OCI-LY3 (cell line): Measurements from ENCODE around the gene KCNK7.

ENCODE experiments used
- H2AFZ ChIP-seq: fragments of 200-600, 300-600 bp; shearing (Covaris generic); 2 replicates; pipeline ENCODE4 v1.6.0; 2014; ENCODE audit warnings: antibody characterized with exemption, low read depth, low read length
- H3K27ac ChIP-seq: fragments of 200-600, 300-600 bp; sonication (generic); 2 replicates; pipeline ENCODE4 v1.5.1; 2014; ENCODE audit warnings: mild to moderate bottlenecking, low read length, moderate library complexity, mixed read lengths
- H3K27me3 ChIP-seq: fragments of 200-600, 300-600 bp; sonication (generic); 2 replicates; pipeline ENCODE4 v1.6.1; 2014; ENCODE audit warnings: low read depth, low read length, mixed read lengths
- H3K36me3 ChIP-seq: fragments of 200-600, 300-600 bp; sonication (generic); replicated peaks from 2 replicates; pipeline ENCODE3; 2014; ENCODE audit warnings: low read depth, low read length, mixed read lengths
- H3K4me1 ChIP-seq: fragments of 300-600, 200-600 bp; sonication (generic); 2 replicates; pipeline ENCODE4 v1.6.1; 2014; ENCODE audit warnings: low read length, mixed read lengths
- H3K4me2 ChIP-seq: fragments of 200-600, 300-600 bp; sonication (generic); 2 replicates; pipeline ENCODE4 v1.6.1; 2014; ENCODE audit warnings: low read length, mixed read lengths
- H3K4me3 ChIP-seq: fragments of 300-600, 200-600 bp; sonication (generic); 2 replicates; pipeline ENCODE4 v1.5.1; 2014; ENCODE audit warnings: antibody characterized with exemption, mild to moderate bottlenecking, low read length, moderate library complexity
- H3K79me2 ChIP-seq: fragments of 300-600, 200-600 bp; shearing (Covaris generic); 2 replicates; pipeline ENCODE4 v1.6.1; 2014; ENCODE audit warnings: mild to moderate bottlenecking, low read length, mixed read lengths
- H3K9ac ChIP-seq: fragments of 300-600, 200-600 bp; shearing (Covaris generic); 2 replicates; pipeline ENCODE4 v1.6.0; 2014; ENCODE audit warnings: mild to moderate bottlenecking, low read length, moderate library complexity
- H3K9me3 ChIP-seq: fragments of 200-600, 300-600 bp; shearing (Covaris generic); 2 replicates; pipeline ENCODE4 v1.6.1; 2014; ENCODE audit warnings: low read length, mixed read lengths; ENCODE audit not compliant: insufficient read depth
- H4K20me1 ChIP-seq: fragments of 200-600, 300-600 bp; sonication (generic); 2 replicates; pipeline ENCODE4 v1.6.1; 2016; ENCODE audit warnings: low read length, mixed read lengths; ENCODE audit not compliant: insufficient read depth
- CTCF ChIP-seq: fragments of 200-600, 300-600 bp; sonication (generic); IDR thresholded peaks from 2 replicates; pipeline ENCODE4 v1.5.1; 2014; ENCODE audit warnings: antibody characterized with exemption, low read length, low read depth
- EZH2phosphoT487 ChIP-seq: fragments of 200-600 bp; shearing (Covaris generic); IDR thresholded peaks from 2 replicates; pipeline ENCODE4 v1.6.1; 2018; ENCODE audit warnings: antibody characterized with exemption, mixed run types, low read depth

The KCNK7 gene

GRCh38 chr11:65588199-65589054, 7.2 kb downstream of the KCNK7 start:
- Histone ChIP-seq H4K20me1 (no peaks in the 10 kb centered on the region), H3K36me3 (peaks cover 15% of the 10 kb centered on the region), H3K79me2 (no peaks in the 10 kb centered on the region), H3K9ac (peak overlapping the region; percentile 71), H2AFZ (no peak overlapping the region), H3K4me1 (peaks cover 48% of the 10 kb centered on the region), H3K27ac (peak overlapping the region; percentile 93), H3K4me3 (peak overlapping the region; percentile 65), H3K27me3 (no peaks in the 10 kb centered on the region), H3K9me3 (no peaks in the 10 kb centered on the region), H3K4me2 (peak overlapping the region; percentile 84)
- TF ChIP-seq CTCF (peak; percentile 93), EZH2phosphoT487 (no peak)

GRCh38 chr11:65586676-65587075, 8.9 kb downstream of the KCNK7 start:
- H2AFZ ChIP-seq = no peak overlapping the region
- H3K79me2 ChIP-seq = no peaks in the 10 kb centered on the region
- TF ChIP-seq CTCF = no peak
- TF ChIP-seq EZH2phosphoT487 = no peak
- no peaks in the 10 kb centered on the region for H4K20me1 ChIP-seq
- H3K36me3 ChIP-seq = peaks cover 15% of the 10 kb centered on the region
- peaks cover 48% of the 10 kb centered on the region for H3K4me1 ChIP-seq
- H3K4me2 ChIP-seq = peak overlapping the region; percentile 84
- H3K9me3 ChIP-seq = no peaks in the 10 kb centered on the region
- no peaks in the 10 kb centered on the region for H3K27me3 ChIP-seq
- H3K9ac ChIP-seq = peak overlapping the region; percentile 6; the same call in 1 of the 2 replicates
- no peak overlapping the region for H3K4me3 ChIP-seq
- H3K27ac ChIP-seq = peak overlapping the region; percentile 93

- Histone ChIP-seq H2AFZ (no peak overlapping the region), H3K4me2 (peak overlapping the region; percentile 84; the same call in 1 of the 2 replicates), H3K27ac (peak overlapping the region; percentile 93), H4K20me1 (no peaks in the 10 kb centered on the region), H3K9ac (no peak overlapping the region), H3K36me3 (peaks cover 18% of the 10 kb centered on the region), H3K4me3 (no peak overlapping the region), H3K9me3 (no peaks in the 10 kb centered on the region), H3K79me2 (no peaks in the 10 kb centered on the region), H3K27me3 (no peaks in the 10 kb centered on the region), H3K4me1 (peaks cover 48% of the 10 kb centered on the region)
- TF ChIP-seq EZH2phosphoT487 = no peak
- TF ChIP-seq CTCF = no peak
Observed at GRCh38 chr11:65586247-65586630, 9.4 kb downstream of the KCNK7 start.

DNA sequence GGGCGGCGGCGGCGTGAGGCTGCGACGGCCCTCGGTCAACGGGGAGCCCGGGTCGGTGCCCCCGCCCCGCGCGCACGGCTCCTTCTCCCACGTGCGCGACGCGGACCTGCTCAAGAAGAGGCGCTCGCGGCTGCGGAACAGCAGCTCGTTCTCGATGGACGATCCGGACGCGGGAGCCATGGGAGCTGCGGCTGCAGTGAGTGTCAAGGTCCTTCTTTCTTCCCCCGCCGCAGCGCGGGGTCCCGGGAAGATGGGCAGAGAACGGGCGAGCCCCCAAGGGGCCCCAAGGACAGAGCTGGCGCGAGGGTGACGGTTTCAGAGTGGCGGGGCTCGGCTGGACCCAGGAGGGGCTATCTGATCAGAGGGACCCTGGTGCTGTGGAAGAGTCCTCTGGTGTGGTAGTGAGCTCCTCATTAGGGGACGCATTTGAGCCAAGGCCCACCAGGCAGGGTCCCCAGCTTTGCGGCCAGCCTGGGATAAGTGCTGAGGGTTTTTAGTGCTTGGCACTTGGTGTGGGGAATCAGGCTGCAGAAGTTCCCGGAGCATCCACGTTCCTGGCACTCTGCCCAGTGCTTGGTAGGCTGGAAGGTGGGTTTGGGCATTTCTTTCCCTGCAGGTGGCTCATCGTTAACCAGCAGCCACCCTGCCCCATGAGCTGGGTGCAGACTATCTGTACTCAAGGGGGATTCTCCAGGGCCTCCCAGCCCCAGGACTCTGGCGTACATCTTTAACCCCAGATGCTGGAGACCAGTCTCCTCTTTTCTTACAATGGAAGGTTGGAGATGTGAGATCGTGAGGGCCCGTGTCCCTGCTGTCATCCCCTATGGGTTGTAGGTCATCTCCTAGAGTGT, 10.0 kb downstream of the KCNK7 start:
- no peak for TF ChIP-seq EZH2phosphoT487
- TF ChIP-seq CTCF = no peak
- no peaks in the 10 kb centered on the region for H3K9me3 ChIP-seq
- no peak overlapping the region for H3K27ac ChIP-seq
- H4K20me1 ChIP-seq = no peaks in the 10 kb centered on the region
- no peak overlapping the region for H3K9ac ChIP-seq
- no peak overlapping the region for H3K4me2 ChIP-seq
- H3K4me1 ChIP-seq = peaks cover 48% of the 10 kb centered on the region
- no peak overlapping the region for H3K4me3 ChIP-seq
- H2AFZ ChIP-seq = no peak overlapping the region
- H3K79me2 ChIP-seq = no peaks in the 10 kb centered on the region
- no peaks in the 10 kb centered on the region for H3K27me3 ChIP-seq
- H3K36me3 ChIP-seq = peaks cover 23% of the 10 kb centered on the region
